Activated T-cell treated with anti-CD3 and anti-CD28 coated beads, Interleukin-2, amount 50 U/mL, for 4 hours (primary cell): ENCODE data around the gene PLCB4. TPM values are rescaled to one million over a fixed set of nuclear protein-coding genes. Genes with fewer than 3 reads are reported as not detected.

Experiments used
- ATAC-seq, 2 donors: fragments of 200-7000 bp; cut with Tn5 transposase; one replicate each; pipeline ENCODE4 v1.10.0; 2021
- DNase-seq: peaks from one replicate; pipeline ENCODE4 v3.0.0-alpha.2; 2020
- H3K27me3 Mint-ChIP-seq: one replicate; pipeline ENCODE4 v1.8.0; 2021; ENCODE audit warnings: low read depth, mixed read lengths
- H3K36me3 Mint-ChIP-seq: one replicate; pipeline ENCODE4 v1.8.0; 2022; ENCODE audit warnings: mixed read lengths; ENCODE audit not compliant: insufficient read depth
- H3K4me1 Mint-ChIP-seq: one replicate; pipeline ENCODE4 v1.8.0; 2021; ENCODE audit warnings: low read depth, mixed read lengths
- H3K4me3 Mint-ChIP-seq: one replicate; pipeline ENCODE4 v1.8.0; 2021; ENCODE audit warnings: mild to moderate bottlenecking, moderate library complexity, mixed read lengths
- H3K9me3 Mint-ChIP-seq: one replicate; pipeline ENCODE4 v1.8.0; 2021; ENCODE audit warnings: mixed read lengths
- total RNA-seq, 3 donors: library from RNA; stranded (reverse); gene quantifications; one replicate each; pipeline ENCODE4 v1.2.1, GENCODE V29; 2021

The PLCB4 gene
- total RNA-seq, 3 donors from 2014 or later = 0.05 TPM; not detected in 1

- DNase-seq = no peak
- Mint-ChIP-seq H3K4me1 (no peaks in the 10 kb centered on the region), H3K27me3 (no peaks in the 10 kb centered on the region), H3K36me3 (no peaks in the 10 kb centered on the region), H3K4me3 (no peak overlapping the region), H3K9me3 (no peaks in the 10 kb centered on the region)
- no peak for ATAC-seq
These were observed 320.5 kb downstream of the PLCB4 start for GRCh38 chr20:9389346-9389745.

- DNase-seq (no peak), ATAC-seq (no peak)
- Mint-ChIP-seq H3K27me3 (no peaks in the 10 kb centered on the region), H3K36me3 (no peaks in the 10 kb centered on the region), H3K4me1 (no peaks in the 10 kb centered on the region), H3K9me3 (no peaks in the 10 kb centered on the region), H3K4me3 (no peak overlapping the region)
These were observed 321.6 kb downstream of the PLCB4 start for GRCh38 chr20:9390441-9390840.

GRCh38 chr20:9392892-9393857 lies 324.3 kb downstream of the PLCB4 start:
- Mint-ChIP-seq H3K9me3 (no peaks in the 10 kb centered on the region), H3K27me3 (no peaks in the 10 kb centered on the region), H3K4me1 (no peaks in the 10 kb centered on the region), H3K4me3 (no peak overlapping the region), H3K36me3 (no peaks in the 10 kb centered on the region)
- no peak for DNase-seq
- ATAC-seq = no peak

- Mint-ChIP-seq H3K27me3 (no peaks in the 10 kb centered on the region), H3K4me3 (no peak overlapping the region)
These were observed 327.1 kb downstream of the PLCB4 start for GRCh38 chr20:9395971-9396370.

GRCh38 chr20:9397928-9398327 lies 329.0 kb downstream of the PLCB4 start:
- ATAC-seq = no peak
- Mint-ChIP-seq H3K9me3 (no peaks in the 10 kb centered on the region), H3K4me3 (no peak overlapping the region), H3K27me3 (no peaks in the 10 kb centered on the region), H3K4me1 (no peaks in the 10 kb centered on the region), H3K36me3 (no peaks in the 10 kb centered on the region)
- DNase-seq = no peak

More at GRCh38 chr20:9395971-9396370, 327.1 kb downstream of the PLCB4 start:
- no peak for DNase-seq
- Mint-ChIP-seq H3K36me3 (no peaks in the 10 kb centered on the region), H3K9me3 (no peaks in the 10 kb centered on the region), H3K4me1 (no peaks in the 10 kb centered on the region)
- ATAC-seq = no peak

GRCh38 chr20:9398882-9399281 lies 330.0 kb downstream of the PLCB4 start:
- ATAC-seq = no peak
- no peak for DNase-seq
- Mint-ChIP-seq H3K27me3 (no peaks in the 10 kb centered on the region), H3K4me1 (no peaks in the 10 kb centered on the region), H3K36me3 (no peaks in the 10 kb centered on the region), H3K9me3 (no peaks in the 10 kb centered on the region), H3K4me3 (no peak overlapping the region)

- no peaks in the 10 kb centered on the region for H3K9me3 Mint-ChIP-seq
- ATAC-seq (no peak), DNase-seq (no peak)
- H3K27me3 Mint-ChIP-seq = no peaks in the 10 kb centered on the region
- H3K4me3 Mint-ChIP-seq = no peak overlapping the region
- H3K36me3 Mint-ChIP-seq = no peaks in the 10 kb centered on the region
- H3K4me1 Mint-ChIP-seq = no peaks in the 10 kb centered on the region
These were observed 330.4 kb downstream of the PLCB4 start for GRCh38 chr20:9399322-9399721.

GRCh38 chr20:9400171-9401025 lies 331.5 kb downstream of the PLCB4 start:
- H3K9me3 Mint-ChIP-seq = no peaks in the 10 kb centered on the region
- DNase-seq (no peak), ATAC-seq (no peak)
- no peaks in the 10 kb centered on the region for H3K4me1 Mint-ChIP-seq
- no peak overlapping the region for H3K4me3 Mint-ChIP-seq
- no peaks in the 10 kb centered on the region for H3K36me3 Mint-ChIP-seq
- H3K27me3 Mint-ChIP-seq = no peaks in the 10 kb centered on the region

GRCh38 chr20:9401371-9401770 lies 332.5 kb downstream of the PLCB4 start:
- no peaks in the 10 kb centered on the region for H3K27me3 Mint-ChIP-seq
- no peak overlapping the region for H3K4me3 Mint-ChIP-seq
- H3K9me3 Mint-ChIP-seq = no peaks in the 10 kb centered on the region
- no peaks in the 10 kb centered on the region for H3K36me3 Mint-ChIP-seq
- DNase-seq (no peak), ATAC-seq (no peak)
- H3K4me1 Mint-ChIP-seq = no peaks in the 10 kb centered on the region

- Mint-ChIP-seq H3K4me1 (no peaks in the 10 kb centered on the region), H3K4me3 (no peak overlapping the region), H3K27me3 (no peaks in the 10 kb centered on the region), H3K36me3 (no peaks in the 10 kb centered on the region), H3K9me3 (no peaks in the 10 kb centered on the region)
- no peak for ATAC-seq
- DNase-seq = no peak
These were observed 333.3 kb downstream of the PLCB4 start for GRCh38 chr20:9402141-9402540.

GRCh38 chr20:9402546-9402945 lies 333.7 kb downstream of the PLCB4 start:
- Mint-ChIP-seq H3K9me3 (no peaks in the 10 kb centered on the region), H3K36me3 (no peaks in the 10 kb centered on the region), H3K27me3 (no peaks in the 10 kb centered on the region), H3K4me3 (no peak overlapping the region), H3K4me1 (no peaks in the 10 kb centered on the region)
- ATAC-seq (no peak), DNase-seq (no peak)

- Mint-ChIP-seq H3K36me3 (no peaks in the 10 kb centered on the region), H3K4me3 (no peak overlapping the region), H3K9me3 (no peaks in the 10 kb centered on the region), H3K4me1 (no peaks in the 10 kb centered on the region), H3K27me3 (no peaks in the 10 kb centered on the region)
- no peak for ATAC-seq
- DNase-seq = no peak
These were observed 334.6 kb downstream of the PLCB4 start for GRCh38 chr20:9403448-9403847.

GRCh38 chr20:9407805-9408421 lies 339.0 kb downstream of the PLCB4 start:
- Mint-ChIP-seq H3K27me3 (no peaks in the 10 kb centered on the region), H3K4me3 (no peak overlapping the region), H3K4me1 (no peaks in the 10 kb centered on the region), H3K9me3 (no peaks in the 10 kb centered on the region), H3K36me3 (no peaks in the 10 kb centered on the region)
- DNase-seq (peak; percentile 11), ATAC-seq (peak in 1 of 2 donors; percentile 51)
